ENCODE results near the gene C1QTNF8.

Gene C1QTNF8

DNA sequence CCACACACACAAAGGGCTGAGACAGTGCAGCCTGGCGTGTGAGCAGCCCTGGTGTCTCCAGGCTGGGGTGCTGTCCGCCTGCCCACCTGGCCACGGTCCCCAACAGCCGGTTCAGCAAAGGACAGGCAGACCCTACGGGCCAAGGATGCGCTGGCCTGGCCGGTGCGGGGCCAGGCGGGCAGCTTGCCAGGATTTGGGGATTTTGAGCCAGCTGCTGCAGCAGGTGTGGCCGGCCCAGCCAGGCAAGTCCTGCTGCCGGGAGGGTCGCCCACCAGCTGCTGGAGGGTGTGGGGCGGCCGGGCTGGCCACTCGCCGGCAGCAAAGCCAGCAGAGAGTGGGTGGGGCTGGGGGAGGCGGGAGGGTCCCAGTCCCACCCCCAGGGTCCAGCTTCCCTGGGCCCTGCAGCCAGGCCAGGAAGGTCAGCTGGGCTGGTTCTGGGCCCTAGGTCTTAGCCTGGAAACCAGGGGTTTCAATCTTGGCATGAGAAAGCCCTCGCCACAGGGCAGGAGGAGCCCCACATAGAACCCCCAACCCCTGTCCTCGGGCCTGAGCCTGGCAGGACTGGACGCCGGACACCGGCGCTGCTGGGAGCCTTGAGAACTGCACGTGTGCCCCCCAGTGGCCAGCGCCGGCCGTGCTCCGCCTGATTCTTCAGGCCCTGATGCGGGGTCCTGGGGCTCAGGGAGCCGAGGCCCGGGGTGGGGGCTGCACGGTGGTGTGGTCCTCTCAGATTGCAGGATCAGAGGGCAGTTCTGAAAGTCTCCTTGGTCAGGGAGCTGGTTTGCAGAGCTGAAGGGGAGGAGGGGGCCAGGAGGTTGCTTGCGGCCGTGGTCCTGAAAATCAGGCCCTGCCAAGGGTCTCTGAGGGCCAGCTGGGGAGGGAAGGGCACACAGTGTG, 41.1 kb downstream of the C1QTNF8 start:
- TF ChIP-seq, protein P1, sequence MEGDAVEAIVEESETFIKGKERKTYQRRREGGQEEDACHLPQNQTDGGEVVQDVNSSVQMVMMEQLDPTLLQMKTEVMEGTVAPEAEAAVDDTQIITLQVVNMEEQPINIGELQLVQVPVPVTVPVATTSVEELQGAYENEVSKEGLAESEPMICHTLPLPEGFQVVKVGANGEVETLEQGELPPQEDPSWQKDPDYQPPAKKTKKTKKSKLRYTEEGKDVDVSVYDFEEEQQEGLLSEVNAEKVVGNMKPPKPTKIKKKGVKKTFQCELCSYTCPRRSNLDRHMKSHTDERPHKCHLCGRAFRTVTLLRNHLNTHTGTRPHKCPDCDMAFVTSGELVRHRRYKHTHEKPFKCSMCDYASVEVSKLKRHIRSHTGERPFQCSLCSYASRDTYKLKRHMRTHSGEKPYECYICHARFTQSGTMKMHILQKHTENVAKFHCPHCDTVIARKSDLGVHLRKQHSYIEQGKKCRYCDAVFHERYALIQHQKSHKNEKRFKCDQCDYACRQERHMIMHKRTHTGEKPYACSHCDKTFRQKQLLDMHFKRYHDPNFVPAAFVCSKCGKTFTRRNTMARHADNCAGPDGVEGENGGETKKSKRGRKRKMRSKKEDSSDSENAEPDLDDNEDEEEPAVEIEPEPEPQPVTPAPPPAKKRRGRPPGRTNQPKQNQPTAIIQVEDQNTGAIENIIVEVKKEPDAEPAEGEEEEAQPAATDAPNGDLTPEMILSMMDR (IDR thresholded peaks at IDR 0.05) = peak; percentile 93

DNA sequence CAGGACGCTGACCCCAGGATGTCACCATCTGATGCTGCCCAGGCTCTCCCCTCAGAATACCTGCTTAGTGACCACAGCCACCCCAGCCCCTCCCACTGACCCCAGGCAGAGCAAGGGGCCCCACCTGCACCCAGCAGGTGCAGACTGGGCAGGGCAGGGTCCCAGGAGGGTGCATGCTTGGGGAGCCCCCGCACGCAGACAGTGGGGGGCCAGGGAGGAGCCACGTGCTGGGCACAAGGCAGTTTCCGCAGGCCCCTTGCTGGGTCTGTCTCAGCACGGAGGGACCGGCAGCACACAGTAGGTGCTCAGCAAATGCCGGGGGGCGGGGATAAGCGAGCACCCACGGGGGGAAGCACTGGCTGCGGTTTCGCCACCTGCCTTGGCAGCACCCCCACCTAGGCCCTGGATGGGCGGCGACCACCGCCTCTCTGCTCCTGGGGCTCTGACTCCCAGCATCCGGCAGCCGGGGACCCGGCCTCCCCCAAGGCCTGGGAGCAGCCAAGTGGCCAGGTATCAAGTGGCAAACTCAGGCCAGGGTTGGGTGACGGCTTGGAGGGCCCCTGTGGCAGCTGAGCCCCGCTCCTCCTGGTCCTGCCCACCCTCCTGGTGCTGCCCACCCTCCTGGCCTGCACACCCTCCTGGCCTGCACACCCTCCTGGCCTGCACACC, 42.2 kb downstream of the C1QTNF8 start:
- TF ChIP-seq, protein P1 (IDR thresholded peaks at IDR 0.05) = no peak

DNA sequence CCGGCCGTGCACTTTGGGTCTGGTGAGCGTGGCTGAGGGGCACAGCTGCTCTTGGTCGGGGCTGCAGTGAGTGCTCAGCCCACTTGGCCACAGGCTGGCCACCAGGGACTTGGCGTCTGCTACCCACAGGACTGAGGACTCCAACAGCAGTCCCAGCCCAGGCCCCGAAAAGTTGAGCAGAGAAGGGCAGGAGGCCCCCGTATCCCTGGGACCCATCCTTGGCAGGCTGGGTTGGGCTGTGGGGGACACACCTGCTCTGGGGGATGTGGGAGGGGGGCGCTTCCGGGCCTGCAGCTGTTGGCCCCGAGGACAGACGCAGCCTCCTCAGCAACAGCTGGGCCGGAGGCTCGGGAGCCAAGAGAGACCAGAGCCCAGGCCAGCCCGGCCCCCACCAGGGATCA, 42.9 kb downstream of the C1QTNF8 start:
- TF ChIP-seq, protein P1 (IDR thresholded peaks at IDR 0.05) = no peak

DNA sequence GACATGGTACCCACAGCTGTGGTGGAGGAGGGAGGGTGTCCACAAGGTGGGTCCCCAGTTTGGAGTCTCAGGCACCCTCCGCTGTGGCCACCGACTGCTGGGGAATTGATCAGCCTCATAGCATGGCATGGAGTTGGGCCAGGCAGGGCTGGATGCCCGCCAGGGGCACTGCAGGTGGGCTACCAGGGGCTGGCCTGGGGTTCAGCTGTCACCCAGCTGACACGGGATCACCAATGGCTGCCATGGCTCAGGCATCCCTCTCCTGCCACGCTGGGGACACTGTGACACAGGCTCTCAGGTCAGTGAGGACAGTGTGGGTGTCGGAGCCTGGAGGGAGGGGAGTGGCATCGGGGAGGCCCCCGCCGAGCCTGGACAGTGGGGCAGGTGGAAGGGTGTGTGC, 43.3 kb downstream of the C1QTNF8 start:
- TF ChIP-seq, protein P1 (IDR thresholded peaks at IDR 0.05) = no peak

DNA sequence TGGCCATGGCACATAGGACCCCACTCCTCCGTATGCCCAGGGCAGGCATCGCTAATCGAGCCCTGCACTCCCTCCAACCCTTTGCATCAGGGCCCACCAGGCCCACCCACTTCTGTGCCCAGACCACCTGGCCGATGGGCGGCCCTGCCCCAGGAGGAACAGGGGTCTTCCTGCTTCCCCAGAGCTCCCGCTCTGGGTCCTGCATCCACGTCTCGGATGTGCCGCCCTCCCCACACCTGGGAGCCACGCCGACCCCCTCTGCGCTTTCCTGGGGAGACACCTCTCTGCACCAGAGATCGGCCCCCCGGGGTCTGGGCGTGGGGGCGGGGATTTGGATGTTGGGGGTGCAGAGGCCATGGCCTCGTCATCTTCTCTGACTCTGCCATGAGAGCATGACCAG, 44.6 kb downstream of the C1QTNF8 start:
- TF ChIP-seq, protein P1 (IDR thresholded peaks at IDR 0.05) = no peak

DNA sequence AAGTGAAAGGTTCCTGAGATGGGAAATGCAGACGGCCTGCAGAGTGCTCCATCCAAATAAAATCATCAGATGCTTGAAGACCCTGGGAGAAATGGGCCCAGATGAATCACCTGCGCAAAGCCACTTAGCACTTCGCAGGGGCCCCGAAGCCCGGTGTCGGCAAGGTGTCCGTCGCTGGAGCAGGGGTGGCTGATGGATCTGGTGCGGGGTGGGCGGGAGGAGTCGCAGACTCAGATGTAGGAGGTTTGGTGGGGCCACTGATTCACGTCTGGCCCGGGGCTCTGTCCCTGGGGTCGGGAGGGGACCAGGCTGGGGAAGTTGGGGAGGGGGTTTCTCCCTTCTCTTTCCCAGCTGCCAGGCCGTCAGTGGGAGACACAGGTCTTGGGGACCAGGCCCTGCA, 45.1 kb downstream of the C1QTNF8 start:
- TF ChIP-seq, protein P1 (IDR thresholded peaks at IDR 0.05) = no peak

DNA sequence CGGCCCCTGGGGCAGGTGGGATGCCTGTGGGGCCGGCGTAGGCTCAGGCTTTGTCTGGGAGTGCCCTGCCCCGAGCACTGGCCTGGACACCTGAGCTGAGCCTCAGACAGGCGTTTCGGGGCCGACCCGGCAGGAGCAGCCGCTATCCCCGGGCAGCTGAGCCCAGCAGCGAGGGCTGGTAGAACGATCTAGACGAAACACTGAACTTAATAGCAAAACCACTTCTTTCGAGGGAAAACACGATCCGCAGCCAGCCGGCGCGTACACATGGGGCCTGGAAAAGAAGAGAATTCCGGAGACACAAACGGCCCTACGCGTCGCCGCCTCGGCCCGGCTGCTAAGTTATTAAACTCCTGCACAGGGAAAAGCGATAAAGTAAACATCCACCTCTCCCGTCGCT, 45.5 kb downstream of the C1QTNF8 start:
- TF ChIP-seq, protein P1 (IDR thresholded peaks at IDR 0.05) = no peak
